C4-2B (cell line): ENCODE data around the gene KRTAP19-1.

Experiments
- H3K27ac ChIP-seq: fragments of 450-650 bp; 2 replicates; pipeline ENCODE4 v1.5.1; 2017
- CTCF ChIP-seq: fragments of 450-650 bp; conservative IDR thresholded peaks from 2 replicates; pipeline ENCODE4 v1.5.1; 2017; ENCODE audit warnings: mild to moderate bottlenecking
- ZFX ChIP-seq: fragments of 450-650 bp; IDR thresholded peaks from 2 replicates; pipeline ENCODE4 v1.6.1; 2017

The KRTAP19-1 gene

GRCh38 chr21:30487336-30487735, 7.2 kb upstream of the KRTAP19-1 start, which contains the start of gene KRTAP19-2:
Gene KRTAP19-2, minus strand, starts transcription at chr21:30487436. Its CDS starts 88 bp downstream, at chr21:30487348.
- TF ChIP-seq CTCF (no peak), ZFX (no peak)
- no peak within 1 kb of the TSS for H3K27ac ChIP-seq

GRCh38 chr21:30486180-30486579, 6.0 kb upstream of the KRTAP19-1 start:
- H3K27ac ChIP-seq: no peak overlapping the region
- TF ChIP-seq ZFX: no peak
- TF ChIP-seq CTCF: no peak

GRCh38 chr21:30482130-30482529, 2.0 kb upstream of the KRTAP19-1 start:
- H3K27ac ChIP-seq: no peak overlapping the region
- TF ChIP-seq CTCF (no peak), ZFX (no peak)

- no peak overlapping the region for H3K27ac ChIP-seq
- TF ChIP-seq CTCF (no peak), ZFX (no peak)
Observed at GRCh38 chr21:30479259-30479658, 908 bp downstream of the KRTAP19-1 start.

GRCh38 chr21:30478004-30478403, 2.2 kb downstream of the KRTAP19-1 start:
- TF ChIP-seq ZFX: no peak
- no peak for TF ChIP-seq CTCF
- no peak overlapping the region for H3K27ac ChIP-seq

- no peak overlapping the region for H3K27ac ChIP-seq
- TF ChIP-seq ZFX: no peak
- TF ChIP-seq CTCF: no peak
Observed at GRCh38 chr21:30468900-30469714, 11.1 kb downstream of the KRTAP19-1 start.

- TF ChIP-seq ZFX: no peak
- TF ChIP-seq CTCF: peak; percentile 79
Observed at GRCh38 chr21:30463713-30464112, 16.5 kb downstream of the KRTAP19-1 start.

More at GRCh38 chr21:30463713-30464112, 16.5 kb downstream of the KRTAP19-1 start:
- no peak overlapping the region for H3K27ac ChIP-seq
